HCT116 (cell line): Measurements from ENCODE around the gene MRPS12. TPM values are rescaled to one million over a fixed set of nuclear protein-coding genes. Genes with fewer than 3 reads are reported as not detected.

Experiments used
- ATAC-seq: fragments of 200-7000 bp; cut with Tn5 transposase; 2 replicates; pipeline ENCODE4 v1.9.1; 2020; ENCODE audit warnings: mild to moderate bottlenecking, moderate library complexity
- Bru-seq: library from RNA; stranded (reverse); fragments of 400-500 nt; gene quantifications from one replicate; lab custom pipeline; 2021; lab: Mats Ljungman, UMichigan
- BruChase-seq, 2 experiments: library from RNA; stranded (reverse); fragments of 400-500 nt; gene quantifications; one replicate each; lab custom pipeline; 2021; lab: Mats Ljungman, UMichigan
- BruUV-seq: library from RNA; stranded (reverse); fragments of 400-500 nt; replicated peaks from 2 replicates; lab custom pipeline; 2021; lab: Mats Ljungman, UMichigan
- CTCF ChIA-PET: fragments of 300-600 bp; sonication (Branson Sonifier 250); formaldehyde crosslinking; loops from one replicate; lab custom pipeline; 2021; ENCODE audit warnings: antibody characterized with exemption; lab: Charles Lee
- POLR2A ChIA-PET: fragments of 300-600, 350-600 bp; sonication (Branson Sonifier 250); formaldehyde crosslinking; loops from one replicate; lab custom pipeline; 2021; ENCODE audit warnings: antibody characterized with exemption; lab: Charles Lee
- RAD21 ChIA-PET, 2 experiments: fragments of 300-600 bp; sonication (Branson Sonifier 250); formaldehyde crosslinking; loops; one replicate each; lab custom pipeline; 2023; ENCODE audit warnings: low total read pairs in 2 of 2; ENCODE audit not compliant: uncharacterized antibody in 2 of 2, unreplicated experiment in 2 of 2, low non-redundant PET in 1 of 2; lab: Charles Lee
- DNase-seq: peaks from one replicate; pipeline ENCODE4 v3.0.0-alpha.2; 2010; ENCODE audit warnings: low read depth, low spot score
- H2AFZ ChIP-seq: fragments of 200-600 bp; shearing (Covaris generic), sonication (generic); 2 replicates; pipeline ENCODE4 v1.6.1; 2017; ENCODE audit warnings: low read depth, mixed run types, mixed read lengths, antibody characterized with exemption, low read length; ENCODE audit not compliant: poor library complexity, severe bottlenecking
- H3K27ac ChIP-seq: 2 replicates; pipeline ENCODE4 v1.5.1; 2012; ENCODE audit warnings: low read depth, low read length
- H3K27me3 ChIP-seq: fragments of 200-600 bp; sonication (generic); 2 replicates; pipeline ENCODE4 v1.6.1; 2016; ENCODE audit warnings: mixed run types, low read length, mixed read lengths; ENCODE audit not compliant: insufficient read depth
- H3K36me3 ChIP-seq, 2 experiments: fragments of 200-500 bp in 1 of 2; fragments of 200-600 bp in 1 of 2; sonication (Bioruptor generic) in 1 of 2; sonication (generic) in 1 of 2; 2 replicates each; pipeline versions ENCODE4 v1.5.1 to v1.6.1; 2014 to 2016; ENCODE audit warnings: low read length in 2 of 2, inconsistent platforms in 1 of 2, mixed read lengths in 1 of 2, mixed run types in 1 of 2; ENCODE audit not compliant: insufficient read depth in 2 of 2, control insufficient read depth in 1 of 2
- H3K4me1 ChIP-seq, 2 experiments: fragments of 200-600 bp in 1 of 2; sonication (generic) in 1 of 2; 2 replicates each; pipeline versions ENCODE4 v1.5.1 to v1.6.1; 2012 to 2017; ENCODE audit warnings: low read length in 2 of 2, inconsistent platforms in 1 of 2, mild to moderate bottlenecking in 1 of 2, mixed read lengths in 1 of 2, mixed run types in 1 of 2, moderate library complexity in 1 of 2; ENCODE audit not compliant: insufficient read depth in 2 of 2, control insufficient read depth in 1 of 2
- H3K4me2 ChIP-seq: fragments of 200-600 bp; sonication (generic); 2 replicates; pipeline ENCODE4 v1.6.1; 2017; ENCODE audit warnings: mixed run types, low read length, mixed read lengths
- H3K4me3 ChIP-seq, 2 experiments: fragments of 200-600 bp in 1 of 2; sonication (generic) in 1 of 2; replicated peaks in 1 of 2; 2 replicates each; pipeline ENCODE4 v1.5.1; 2011 to 2016; ENCODE audit warnings: low read length in 2 of 2, control low read depth in 1 of 2, low read depth in 1 of 2, mild to moderate bottlenecking in 1 of 2, mixed read lengths in 1 of 2, mixed run types in 1 of 2
- H3K79me2 ChIP-seq: fragments of 200-600 bp; sonication (generic); 2 replicates; pipeline ENCODE4 v1.6.1; 2017; ENCODE audit warnings: mild to moderate bottlenecking, mixed run types, low read length, moderate library complexity, mixed read lengths; ENCODE audit not compliant: insufficient read depth
- H3K9ac ChIP-seq: fragments of 200-600 bp; sonication (generic); 2 replicates; pipeline ENCODE4 v1.6.1; 2016; ENCODE audit warnings: low read length, mixed read lengths
- H3K9me2 ChIP-seq: fragments of 200-600 bp; sonication (generic), shearing (Covaris generic); 2 replicates; pipeline ENCODE4 v1.6.1; 2017; ENCODE audit warnings: mixed run types, mild to moderate bottlenecking, moderate library complexity; ENCODE audit not compliant: insufficient read depth
- H3K9me3 ChIP-seq, 2 experiments: fragments of 200-500 bp in 1 of 2; fragments of 200-600 bp in 1 of 2; sonication (Bioruptor generic) in 1 of 2; sonication (generic) in 1 of 2; 2 replicates each; pipeline ENCODE4 v1.6.1; 2014 to 2017; ENCODE audit warnings: low read length in 2 of 2, mixed read lengths in 2 of 2, inconsistent platforms in 1 of 2, low read depth in 1 of 2, mild to moderate bottlenecking in 1 of 2, mixed run types in 1 of 2, moderate library complexity in 1 of 2; ENCODE audit not compliant: control insufficient read depth in 1 of 2, insufficient read depth in 1 of 2
- H4K20me1 ChIP-seq: fragments of 200-600 bp; sonication (generic), shearing (Covaris generic); 2 replicates; pipeline ENCODE4 v1.6.1; 2017; ENCODE audit warnings: mixed run types, mild to moderate bottlenecking, moderate library complexity; ENCODE audit not compliant: insufficient read depth
- CEBPB ChIP-seq: IDR thresholded peaks from 2 replicates; pipeline ENCODE4 v1.6.1; 2012; ENCODE audit warnings: low read depth
- POLR2A ChIP-seq: IDR thresholded peaks from 2 replicates; pipeline ENCODE4 v1.7.0; 2011; ENCODE audit warnings: borderline replicate concordance; ENCODE audit not compliant: insufficient read depth, insufficient read length; ENCODE audit errors: extremely low read depth
- POLR2AphosphoS5 ChIP-seq: IDR thresholded peaks from 2 replicates; pipeline ENCODE4 v1.6.1; 2011; ENCODE audit warnings: mild to moderate bottlenecking, low read depth, low read length, moderate library complexity
- SP1 ChIP-seq: IDR thresholded peaks from 2 replicates; pipeline ENCODE4 v1.6.1; 2012; ENCODE audit warnings: low read depth
- YY1 ChIP-seq: IDR thresholded peaks from 2 replicates; pipeline ENCODE4 v1.6.1; 2011; ENCODE audit warnings: low read length, low read depth, moderate library complexity, mild to moderate bottlenecking; ENCODE audit not compliant: insufficient replicate concordance; ENCODE audit errors: extremely low read depth
- ZFX ChIP-seq: fragments of 450-650 bp; IDR thresholded peaks from 2 replicates; pipeline ENCODE4 v1.6.1; 2017
- intact Hi-C: fragments of 100-400 bp; cut with micrococcal nuclease; formaldehyde crosslinking; loops from 2 replicates; pipeline ENCODE4 v1.10.0; 2022
- long read RNA-seq: library from polyadenylated mRNA; unstranded; transcript quantifications from one replicate; pipeline ENCODE4 v2.0.0, GENCODE V29; 2021; ENCODE audit not compliant: unreplicated experiment
- polyA plus RNA-seq: library from polyadenylated mRNA; unstranded; fragments of >200 nt; gene quantifications from 2 replicates; pipeline ENCODE4 v1.2.1, GENCODE V29; 2012; ENCODE audit warnings: missing spikeins
- total RNA-seq: library from RNA; stranded (reverse); gene quantifications from one replicate; pipeline ENCODE4 v1.2.1, GENCODE V29; 2021; ENCODE audit not compliant: unreplicated experiment
- TF ChIP-seq, protein P1 (sequence below): IDR thresholded peaks from 2 replicates; pipeline ENCODE4 v1.6.1; 2012
- TF ChIP-seq, protein P2 (sequence below): IDR thresholded peaks from 2 replicates; pipeline ENCODE4 v1.6.1; 2012; ENCODE audit warnings: low read depth

The MRPS12 gene
- total RNA-seq (97.7 TPM), Bru-seq, nascent RNA (percentile 79 among the genes with signal in this experiment), BruChase-seq, experiment 1, labeled RNA remaining after a 6-hour chase (percentile 78 among the genes with signal in this experiment), BruChase-seq, experiment 2, labeled RNA remaining after a 2-hour chase (percentile 86 among the genes with signal in this experiment)
- polyA plus RNA-seq: 63.4 and 69.8 TPM in 2 replicates
- long read RNA-seq, transcript MRPS12-203 (2 exons, 1,220 nt): minor isoform, 6 of 73 reads
- long read RNA-seq, transcript MRPS12-201 (3 exons, 1,207 nt): major isoform, 49 of 73 reads
- long read RNA-seq, transcript MRPS12-202 (3 exons, 929 nt): minor isoform, 10 of 73 reads
- long read RNA-seq, partial matches to known transcripts: 0 of 73 reads
- long read RNA-seq, other reads (novel, unspliced or antisense): 8 of 73 reads

DNA sequence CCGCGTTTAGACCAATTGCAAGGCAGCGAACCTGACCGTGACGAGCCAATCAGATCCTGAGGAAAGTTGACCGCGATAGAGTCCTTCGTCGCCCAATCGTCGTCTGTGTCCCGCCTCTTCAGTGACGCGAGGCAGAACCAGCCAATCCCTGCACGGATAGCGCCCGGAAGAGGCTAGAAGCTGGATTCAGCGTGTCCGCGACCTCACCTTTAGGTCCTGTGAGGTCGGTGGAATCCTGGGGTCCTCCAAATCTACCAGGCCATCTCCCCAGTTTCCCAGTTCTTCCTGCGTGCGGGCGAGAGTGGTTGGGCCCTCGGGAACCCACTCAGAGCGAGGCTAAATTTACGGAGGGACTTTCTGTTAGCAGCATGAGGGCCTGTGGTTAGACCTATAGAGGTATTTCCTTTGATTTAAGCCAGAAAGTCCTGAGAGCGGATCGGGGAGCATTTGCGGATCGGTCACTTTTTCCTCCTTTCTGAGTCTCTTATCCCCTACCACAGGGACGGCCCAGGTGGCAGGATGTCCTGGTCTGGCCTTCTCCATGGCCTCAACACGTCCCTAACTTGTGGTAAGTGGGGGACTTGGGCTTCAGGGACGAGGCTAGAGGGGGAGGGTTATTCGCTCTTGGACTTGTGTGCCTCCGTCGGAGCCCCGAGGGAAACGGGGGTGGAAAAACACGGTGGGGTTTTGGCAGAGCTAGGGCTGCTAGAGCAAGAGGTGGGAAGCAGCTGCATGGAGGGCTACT is at the start of gene MRPS12:
Gene MRPS12, plus strand, starts transcription at position 169 of the 745 bp plus-strand sequence. Its CDS starts 351 bp downstream, at position 520.
- intact Hi-C loops: loop anchor here (1.0 to 10.0 kb wide), 7 partner anchors 80 to 528 kb away; partner anchors contain the start of gene FAM98C
- Histone ChIP-seq H3K4me2 (peak within 1 kb of the TSS; percentile 95), H4K20me1 (no peaks in the 10 kb centered on the region), H3K9me3 (peaks cover 0 to 9% of the 10 kb centered on the region in 2 experiments; a peak in 1 of 4 replicates), H3K36me3 (peaks cover 7 to 25% of the 10 kb centered on the region in 2 experiments), H3K4me1 (peaks cover 11 to 20% of the 10 kb centered on the region in 2 experiments; a peak in 3 of 4 replicates), H3K27ac (peak within 1 kb of the TSS; percentile 82), H3K9me2 (no peaks in the 10 kb centered on the region), H3K79me2 (peaks cover 56% of the 10 kb centered on the region), H3K4me3 (peak within 1 kb of the TSS; percentile 98 to 100), H3K9ac (peak within 1 kb of the TSS; percentile 99), H2AFZ (peak within 1 kb of the TSS; percentile 67), H3K27me3 (no peaks in the 10 kb centered on the region)
- TF ChIP-seq CEBPB (no peak), SP1 (peak; percentile 94), ZFX (peak; percentile 73; the same call in 1 of the 2 replicates), POLR2AphosphoS5 (peak; percentile 91), POLR2A (peak; percentile 77), YY1 (no peak)
- TF ChIP-seq, protein P1, sequence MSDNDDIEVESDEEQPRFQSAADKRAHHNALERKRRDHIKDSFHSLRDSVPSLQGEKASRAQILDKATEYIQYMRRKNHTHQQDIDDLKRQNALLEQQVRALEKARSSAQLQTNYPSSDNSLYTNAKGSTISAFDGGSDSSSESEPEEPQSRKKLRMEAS: peak; percentile 83
- TF ChIP-seq, protein P2, sequence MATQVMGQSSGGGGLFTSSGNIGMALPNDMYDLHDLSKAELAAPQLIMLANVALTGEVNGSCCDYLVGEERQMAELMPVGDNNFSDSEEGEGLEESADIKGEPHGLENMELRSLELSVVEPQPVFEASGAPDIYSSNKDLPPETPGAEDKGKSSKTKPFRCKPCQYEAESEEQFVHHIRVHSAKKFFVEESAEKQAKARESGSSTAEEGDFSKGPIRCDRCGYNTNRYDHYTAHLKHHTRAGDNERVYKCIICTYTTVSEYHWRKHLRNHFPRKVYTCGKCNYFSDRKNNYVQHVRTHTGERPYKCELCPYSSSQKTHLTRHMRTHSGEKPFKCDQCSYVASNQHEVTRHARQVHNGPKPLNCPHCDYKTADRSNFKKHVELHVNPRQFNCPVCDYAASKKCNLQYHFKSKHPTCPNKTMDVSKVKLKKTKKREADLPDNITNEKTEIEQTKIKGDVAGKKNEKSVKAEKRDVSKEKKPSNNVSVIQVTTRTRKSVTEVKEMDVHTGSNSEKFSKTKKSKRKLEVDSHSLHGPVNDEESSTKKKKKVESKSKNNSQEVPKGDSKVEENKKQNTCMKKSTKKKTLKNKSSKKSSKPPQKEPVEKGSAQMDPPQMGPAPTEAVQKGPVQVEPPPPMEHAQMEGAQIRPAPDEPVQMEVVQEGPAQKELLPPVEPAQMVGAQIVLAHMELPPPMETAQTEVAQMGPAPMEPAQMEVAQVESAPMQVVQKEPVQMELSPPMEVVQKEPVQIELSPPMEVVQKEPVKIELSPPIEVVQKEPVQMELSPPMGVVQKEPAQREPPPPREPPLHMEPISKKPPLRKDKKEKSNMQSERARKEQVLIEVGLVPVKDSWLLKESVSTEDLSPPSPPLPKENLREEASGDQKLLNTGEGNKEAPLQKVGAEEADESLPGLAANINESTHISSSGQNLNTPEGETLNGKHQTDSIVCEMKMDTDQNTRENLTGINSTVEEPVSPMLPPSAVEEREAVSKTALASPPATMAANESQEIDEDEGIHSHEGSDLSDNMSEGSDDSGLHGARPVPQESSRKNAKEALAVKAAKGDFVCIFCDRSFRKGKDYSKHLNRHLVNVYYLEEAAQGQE: no peak
- ChIA-PET CTCF (interaction anchor here (0.7 to 2.1 kb wide), 39 partner anchors 8 to 697 kb away, joined by 3 to 32 read pairs (median 4); partner anchors contain the start of genes FAM98C, GGN, NFKBIB and PSMD8), RAD21 (interaction anchor here (0.6 to 0.7 kb wide), 3 partner anchors 31 to 194 kb away, joined by 3 to 5 read pairs (median 3); no protein-coding TSS in a partner anchor), POLR2A (interaction anchor here (0.7 to 2.0 kb wide), 11 partner anchors 9 to 528 kb away, joined by 3 to 10 read pairs (median 4); partner anchors contain the start of genes FAM98C, NFKBIB and SIRT2)
- ATAC-seq: peak; percentile 96
- BruUV-seq: TSS peak; percentile 83
- peak; percentile 99 for DNase-seq
